Keratinocyte (primary cell): ENCODE data around the gene SLC26A2.

ENCODE experiments used
- EZH2 ChIP-seq: IDR thresholded peaks from one replicate; pipeline ENCODE4 v1.6.1; 2012; ENCODE audit warnings: inconsistent platforms, mild to moderate bottlenecking, low read length, moderate library complexity
- TF ChIP-seq, protein P1 (sequence below), 3 experiments: IDR thresholded peaks in 1 of 3; conservative IDR thresholded peaks in 1 of 3; optimal IDR thresholded peaks in 1 of 3; 2 replicates in 2 of 3; 3 replicates in 1 of 3; pipeline versions ENCODE3 to v1.5.1; 2011; ENCODE audit warnings: low read length in 3 of 3, mild to moderate bottlenecking in 3 of 3, moderate library complexity in 2 of 3, control low read depth in 1 of 3, inconsistent platforms in 1 of 3; ENCODE audit not compliant: insufficient read depth in 2 of 3; ENCODE audit errors: extremely low read depth in 1 of 3

DNA sequence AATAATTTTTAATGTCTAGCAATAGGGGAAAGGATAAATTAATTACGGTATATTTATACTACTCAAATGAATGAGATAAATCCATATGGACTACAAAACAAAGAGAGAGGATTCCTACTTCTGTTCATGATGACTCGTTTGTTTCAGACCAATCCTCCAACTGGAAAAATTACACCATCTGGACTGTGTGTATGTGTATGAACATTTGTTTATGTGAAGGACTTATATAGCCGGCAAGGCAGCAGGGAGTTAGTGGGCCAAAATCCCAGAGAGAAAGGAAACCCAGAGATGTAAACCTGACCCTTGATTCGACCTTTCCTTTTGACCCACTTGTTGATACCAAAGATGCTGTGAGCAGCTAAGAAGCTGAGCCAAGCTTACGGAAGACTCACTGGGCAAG, 36.1 kb upstream of the SLC26A2 start:
- TF ChIP-seq, protein P1, sequence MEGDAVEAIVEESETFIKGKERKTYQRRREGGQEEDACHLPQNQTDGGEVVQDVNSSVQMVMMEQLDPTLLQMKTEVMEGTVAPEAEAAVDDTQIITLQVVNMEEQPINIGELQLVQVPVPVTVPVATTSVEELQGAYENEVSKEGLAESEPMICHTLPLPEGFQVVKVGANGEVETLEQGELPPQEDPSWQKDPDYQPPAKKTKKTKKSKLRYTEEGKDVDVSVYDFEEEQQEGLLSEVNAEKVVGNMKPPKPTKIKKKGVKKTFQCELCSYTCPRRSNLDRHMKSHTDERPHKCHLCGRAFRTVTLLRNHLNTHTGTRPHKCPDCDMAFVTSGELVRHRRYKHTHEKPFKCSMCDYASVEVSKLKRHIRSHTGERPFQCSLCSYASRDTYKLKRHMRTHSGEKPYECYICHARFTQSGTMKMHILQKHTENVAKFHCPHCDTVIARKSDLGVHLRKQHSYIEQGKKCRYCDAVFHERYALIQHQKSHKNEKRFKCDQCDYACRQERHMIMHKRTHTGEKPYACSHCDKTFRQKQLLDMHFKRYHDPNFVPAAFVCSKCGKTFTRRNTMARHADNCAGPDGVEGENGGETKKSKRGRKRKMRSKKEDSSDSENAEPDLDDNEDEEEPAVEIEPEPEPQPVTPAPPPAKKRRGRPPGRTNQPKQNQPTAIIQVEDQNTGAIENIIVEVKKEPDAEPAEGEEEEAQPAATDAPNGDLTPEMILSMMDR (optimal IDR thresholded peaks at IDR 0.05 in 1 of 3, IDR thresholded peaks at IDR 0.05 in 1 of 3, conservative IDR thresholded peaks at IDR 0.05 in 1 of 3; ENCODE audit: extremely low read depth in 1 of 3, insufficient read depth in 2 of 3, low read length in 3 of 3), result no peak
- TF ChIP-seq EZH2, result no peak
